Mesodermal cell (in vitro differentiated cells): ENCODE data around the gene C1R. TPM values are rescaled to one million over a fixed set of nuclear protein-coding genes. Genes with fewer than 3 reads are reported as not detected.

Experiments used
- H3K27ac ChIP-seq: 2 replicates; pipeline ENCODE4 v1.7.0; 2013; ENCODE audit warnings: mild to moderate bottlenecking, low read depth, low read length, moderate library complexity; ENCODE audit not compliant: severe bottlenecking
- H3K36me3 ChIP-seq: 2 replicates; pipeline ENCODE4 v1.7.1; 2013; ENCODE audit warnings: mild to moderate bottlenecking, low read length, moderate library complexity; ENCODE audit not compliant: control insufficient read depth, insufficient read depth
- H3K4me1 ChIP-seq: one replicate; pipeline ENCODE4 v1.7.1; 2013; ENCODE audit warnings: mild to moderate bottlenecking, low read length; ENCODE audit not compliant: insufficient read depth, control insufficient read depth, poor library complexity, severe bottlenecking
- H3K4me3 ChIP-seq: 2 replicates; pipeline ENCODE4 v1.7.0; 2013; ENCODE audit warnings: low read length, control low read depth, mild to moderate bottlenecking; ENCODE audit not compliant: insufficient read depth, poor library complexity, severe bottlenecking; ENCODE audit errors: extremely low read depth
- H3K9me3 ChIP-seq: 2 replicates; pipeline ENCODE4 v1.7.1; 2013; ENCODE audit warnings: mild to moderate bottlenecking, low read length, moderate library complexity; ENCODE audit not compliant: control insufficient read depth
- WGBS, 2 experiments: methylation state at CpG; one replicate each; pipeline ENCODE4 v1.1.5; 2013; ENCODE audit warnings: missing lambda C conversion rate in 2 of 2; ENCODE audit not compliant: insufficient coverage in 2 of 2; 5-methylcytosine and 5-hydroxymethylcytosine counted together
- polyA plus RNA-seq, 2 experiments: library from polyadenylated mRNA; stranded (reverse); fragments of 50-300 nt; gene quantifications; one replicate each; pipeline ENCODE4 v1.2.3, GENCODE V29; 2013

Gene C1R
- polyA plus RNA-seq (2013, experiment 1 of 2) = 2.8 TPM
- polyA plus RNA-seq (2013, experiment 2 of 2) = 1.7 TPM

DNA sequence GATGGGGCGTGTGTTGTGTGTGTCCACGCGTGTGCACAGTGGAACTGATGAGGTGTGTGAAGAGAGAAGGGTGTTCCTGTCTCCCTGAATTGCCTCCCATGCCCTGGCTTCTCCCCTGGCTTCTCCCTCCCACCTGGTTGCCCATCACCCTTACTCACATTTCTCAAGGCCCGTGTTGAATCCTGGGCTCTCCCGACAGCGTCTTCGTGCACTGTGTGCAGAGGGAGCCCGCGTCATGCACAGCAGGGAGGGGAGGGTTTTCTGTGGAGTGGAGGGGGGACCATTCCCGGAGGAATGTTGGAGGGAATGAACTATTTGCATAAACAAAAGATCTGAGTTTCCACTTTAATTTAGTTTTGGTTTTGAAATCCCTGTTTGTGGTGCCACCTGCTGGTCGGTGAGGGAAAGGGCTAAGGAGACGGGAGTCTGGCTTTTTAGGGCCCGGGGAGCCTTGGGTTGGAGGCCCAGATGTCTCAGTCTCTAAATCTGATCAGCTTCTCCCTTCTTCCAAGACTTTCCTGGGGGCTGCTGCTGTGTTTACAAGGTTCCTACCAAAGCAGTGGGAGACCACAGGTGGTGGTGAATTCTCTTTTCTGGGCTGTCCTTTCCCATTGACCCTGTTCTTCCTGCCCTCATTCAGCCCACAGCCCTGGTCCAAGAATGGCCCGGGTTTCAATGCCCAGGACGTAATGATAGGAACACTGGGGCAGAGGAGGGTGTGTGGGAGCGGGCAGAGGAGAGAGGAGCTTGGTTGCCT, at the start of gene C1R:
C1R (minus strand) TSS at position 217 of the 757 bp plus-strand sequence; CDS start at position 160, 57 bp downstream.
- Histone ChIP-seq H3K27ac (no peak within 1 kb of the TSS), H3K4me1 (no peaks in the 10 kb centered on the region), H3K36me3 (no peaks in the 10 kb centered on the region), H3K4me3 (no peak within 1 kb of the TSS), H3K9me3 (no peaks in the 10 kb centered on the region)
- WGBS, 2 experiments = 37 to 60% methylated on average over 7 to 9 of the region's 16 CpGs

DNA sequence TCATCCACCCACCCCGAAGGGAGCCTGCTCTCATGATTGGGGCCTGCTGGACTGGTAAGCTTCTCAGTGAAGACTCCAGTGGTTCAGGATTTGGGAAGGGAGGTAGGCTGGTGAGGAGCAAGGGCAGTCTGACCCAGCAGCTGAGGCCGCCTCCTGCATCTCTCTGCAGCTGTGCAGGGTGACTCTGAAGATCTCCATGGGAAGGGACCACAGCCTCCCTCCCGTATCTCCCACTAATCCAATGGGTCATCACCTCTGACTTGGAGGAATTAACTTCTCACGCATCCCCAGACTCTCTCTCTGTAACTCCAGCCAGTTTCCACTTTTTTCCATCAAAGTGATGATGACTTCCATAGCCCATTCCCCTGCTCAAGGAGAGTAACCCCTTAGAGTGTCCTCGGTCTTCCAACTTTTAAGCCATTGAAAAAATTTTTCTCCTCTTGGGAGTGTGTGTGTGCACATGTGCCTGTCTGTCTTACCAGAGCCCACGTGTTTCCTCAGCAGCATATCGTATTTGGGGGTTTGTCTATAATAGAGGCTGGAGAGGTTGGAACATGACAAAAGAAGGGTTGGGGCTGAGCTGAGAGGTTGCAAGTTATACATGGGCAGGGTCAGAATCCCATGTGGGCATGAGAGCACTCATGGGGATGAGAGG, 49.2 kb upstream of the C1R start:
- H3K36me3 ChIP-seq = peaks cover 9% of the 10 kb centered on the region
- H3K4me1 ChIP-seq = peaks cover 4% of the 10 kb centered on the region
- 79 to 100% methylated on average over 2 to 6 of the region's 7 CpGs for WGBS, 2 experiments
- no peaks in the 10 kb centered on the region for H3K9me3 ChIP-seq
- no peak overlapping the region for H3K4me3 ChIP-seq
- H3K27ac ChIP-seq = no peak overlapping the region

GRCh38 chr12:7139200-7139599, 47.0 kb upstream of the C1R start:
- Histone ChIP-seq H3K4me1 (no peaks in the 10 kb centered on the region), H3K4me3 (no peak overlapping the region), H3K9me3 (no peaks in the 10 kb centered on the region), H3K36me3 (peaks cover 22% of the 10 kb centered on the region), H3K27ac (no peak overlapping the region)
- 93 to 97% methylated on average over 2 of the region's 2 CpGs for WGBS, 2 experiments

DNA sequence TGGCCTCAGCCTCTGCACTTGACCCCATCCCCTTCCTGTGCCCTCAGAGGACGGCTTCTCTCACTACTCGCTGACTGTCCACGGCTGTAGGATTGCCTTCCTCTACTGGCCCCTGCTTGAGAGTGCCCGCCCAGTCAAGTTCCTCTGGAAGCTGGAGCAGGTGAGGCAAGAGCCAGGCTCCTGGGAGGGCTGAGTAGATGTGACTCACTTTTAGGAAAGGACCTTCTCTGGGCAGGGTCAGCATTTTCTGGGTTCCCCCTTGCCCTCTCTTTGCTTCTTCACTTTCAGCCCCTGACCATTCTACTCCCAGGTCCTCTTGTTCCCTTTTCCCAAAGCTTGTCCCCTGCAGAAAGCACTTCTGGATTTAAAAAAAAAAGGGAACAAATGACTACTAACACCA, 45.7 kb upstream of the C1R start:
- no peaks in the 10 kb centered on the region for H3K9me3 ChIP-seq
- no peak overlapping the region for H3K4me3 ChIP-seq
- 82 to 100% methylated on average over 3 to 4 of the region's 4 CpGs for WGBS, 2 experiments
- H3K4me1 ChIP-seq = no peaks in the 10 kb centered on the region
- peaks cover 22% of the 10 kb centered on the region for H3K36me3 ChIP-seq
- H3K27ac ChIP-seq = no peak overlapping the region

- 87 to 100% methylated on average over 3 of the region's 3 CpGs for WGBS, 2 experiments
- Histone ChIP-seq H3K4me1 (no peaks in the 10 kb centered on the region), H3K36me3 (peaks cover 22% of the 10 kb centered on the region)
Measured at GRCh38 chr12:7136676-7137075, 44.4 kb upstream of the C1R start.

GRCh38 chr12:7136071-7136470, 43.8 kb upstream of the C1R start:
- Histone ChIP-seq H3K27ac (no peak overlapping the region), H3K36me3 (peaks cover 22% of the 10 kb centered on the region), H3K9me3 (no peaks in the 10 kb centered on the region), H3K4me3 (no peak overlapping the region), H3K4me1 (no peaks in the 10 kb centered on the region)
- WGBS, 2 experiments = 91 to 92% methylated on average over 7 of the region's 7 CpGs

More at GRCh38 chr12:7136676-7137075, 44.4 kb upstream of the C1R start:
- Histone ChIP-seq H3K27ac (no peak overlapping the region), H3K9me3 (no peaks in the 10 kb centered on the region), H3K4me3 (no peak overlapping the region)

- H3K36me3 ChIP-seq = peaks cover 22% of the 10 kb centered on the region
- no peak overlapping the region for H3K4me3 ChIP-seq
- no peaks in the 10 kb centered on the region for H3K4me1 ChIP-seq
- H3K27ac ChIP-seq = no peak overlapping the region
- H3K9me3 ChIP-seq = no peaks in the 10 kb centered on the region
- WGBS, 2 experiments = 88 to 93% methylated on average over 12 of the region's 12 CpGs
Measured at GRCh38 chr12:7134396-7135166, 42.3 kb upstream of the C1R start.

DNA sequence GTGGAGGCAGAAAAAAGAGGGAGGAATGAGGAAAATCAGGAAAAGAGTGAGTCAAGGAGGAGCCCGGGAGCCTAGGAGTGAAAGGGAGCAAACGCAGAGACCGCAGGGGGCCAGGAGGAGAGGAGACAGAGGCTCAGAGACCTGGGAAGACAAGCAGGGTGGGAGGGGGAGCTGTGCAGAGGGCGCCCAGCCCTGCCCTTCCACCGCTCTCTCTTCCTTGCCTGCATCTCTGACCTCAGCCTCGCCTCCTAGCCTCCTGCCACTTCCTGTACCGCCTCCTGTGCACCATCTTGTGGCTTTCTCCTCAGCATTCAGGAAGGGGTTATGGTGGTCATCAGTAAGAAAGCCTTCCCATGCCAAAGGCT, 39.2 kb upstream of the C1R start:
- WGBS, 2 experiments = 6 to 76% methylated on average over 3 of the region's 7 CpGs
- H3K4me1 ChIP-seq = no peaks in the 10 kb centered on the region
- no peaks in the 10 kb centered on the region for H3K9me3 ChIP-seq
- H3K36me3 ChIP-seq = peaks cover 12% of the 10 kb centered on the region
- H3K27ac ChIP-seq = no peak overlapping the region
- H3K4me3 ChIP-seq = peak overlapping the region; percentile 58

DNA sequence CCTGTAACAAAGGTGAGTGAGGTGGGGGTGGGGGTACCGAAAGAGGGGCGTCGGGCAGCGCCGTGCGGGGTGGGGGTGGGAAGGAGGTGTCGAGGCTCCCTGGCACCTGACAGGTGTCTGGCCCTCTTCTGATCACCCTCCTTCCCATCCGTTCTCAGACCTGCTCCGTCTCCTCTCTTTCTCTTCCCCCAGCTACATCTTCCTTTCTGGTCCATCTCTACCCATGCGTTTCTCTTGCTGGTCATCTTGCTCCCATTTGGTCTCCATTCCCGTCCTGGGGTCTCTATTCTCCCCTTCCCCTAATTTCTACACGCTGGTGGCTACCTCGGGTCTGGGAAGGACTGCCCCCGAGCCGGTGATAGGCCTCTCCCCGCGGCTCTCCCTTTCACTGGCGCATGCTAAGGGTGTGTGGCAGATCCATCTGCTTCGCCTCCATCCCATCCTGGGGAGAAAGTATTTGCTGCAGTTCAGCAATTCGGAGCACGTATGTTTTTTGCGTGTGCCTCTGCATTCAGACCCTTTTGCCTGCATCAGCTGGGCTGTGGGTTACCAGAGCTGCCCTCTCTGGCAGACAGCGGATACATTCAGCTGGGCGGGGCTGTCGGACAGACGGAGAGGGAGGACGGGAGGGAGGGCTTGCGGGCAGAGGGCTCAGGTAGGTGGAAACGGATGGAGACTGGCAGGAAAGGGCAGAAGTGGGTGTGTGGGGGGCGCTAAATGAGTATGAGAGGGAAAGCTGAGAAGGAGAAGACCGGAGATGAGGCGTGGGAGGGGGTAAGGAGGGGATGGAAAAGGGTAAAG, 38.7 kb upstream of the C1R start:
- Histone ChIP-seq H3K36me3 (peaks cover 7% of the 10 kb centered on the region), H3K4me1 (no peaks in the 10 kb centered on the region), H3K4me3 (peak overlapping the region; percentile 58), H3K9me3 (no peaks in the 10 kb centered on the region), H3K27ac (no peak overlapping the region)
- 0 to 1% methylated on average over 19 to 25 of the region's 32 CpGs for WGBS, 2 experiments
